NCI-H82 treated with DMSO at 0.1 percent for 48 hours (cell line): ENCODE measurements around the gene OR51B2.
"Not testable (repeated sequence)": the region's sequence is repeated elsewhere in the genome, so short reads cannot be mapped to it uniquely, and the experiment has no call there.

Experiments
- DNase-seq: peaks from one replicate; lab custom pipeline; 2025; ENCODE audit not compliant: unreplicated experiment; lab: John Stamatoyannopoulos, UW

Gene OR51B2

DNA sequence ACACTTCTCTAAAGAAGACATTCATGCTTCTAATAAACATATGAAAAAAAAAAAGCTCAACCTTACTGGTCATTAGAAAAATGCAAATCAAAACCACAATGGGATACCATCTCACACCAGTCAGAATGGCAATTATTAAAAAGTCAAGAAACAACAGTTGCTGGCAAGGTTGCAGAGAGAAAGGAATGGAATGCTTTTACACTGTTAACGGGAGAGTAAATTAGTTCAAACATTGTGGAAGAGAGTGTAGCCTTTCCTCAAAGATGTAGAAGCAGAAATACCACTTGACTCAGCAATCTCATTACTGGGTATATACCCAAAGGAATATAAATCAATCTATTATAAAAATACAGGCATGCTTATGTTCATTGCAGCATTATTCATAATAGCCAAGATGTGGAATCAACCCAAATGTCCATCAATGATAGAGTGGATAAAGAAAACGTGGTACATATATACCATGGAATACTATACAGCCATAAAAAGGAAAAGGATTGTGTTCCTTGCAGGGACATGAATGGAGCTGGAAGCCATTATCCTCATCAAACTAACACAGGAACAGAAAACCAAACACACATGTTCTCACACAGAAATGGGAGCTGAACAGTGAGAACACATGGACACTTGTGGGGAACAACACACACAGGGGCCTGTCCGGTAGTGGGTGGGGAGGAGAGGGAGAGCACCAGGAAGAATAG lies 10.6 kb downstream of the OR51B2 start:
- DNase-seq, result not testable (repeated sequence)

DNA sequence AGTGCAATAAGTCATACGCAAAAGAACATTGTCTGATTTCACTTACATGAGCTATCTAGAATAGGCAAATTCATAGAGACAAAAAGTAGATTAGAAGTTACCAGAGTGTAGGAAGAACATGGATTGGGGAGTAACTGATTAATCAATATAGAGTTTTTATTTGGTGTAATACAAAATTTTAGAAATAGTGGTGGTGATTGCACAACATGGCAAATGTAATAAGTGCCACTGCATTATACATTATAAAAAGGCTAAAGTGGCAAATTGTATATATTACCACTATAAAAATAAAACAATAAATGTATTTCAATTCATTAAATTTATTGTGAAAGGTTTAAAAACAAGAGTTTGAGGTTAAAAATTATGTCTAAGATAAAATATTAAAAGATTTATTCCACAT lies 13.7 kb downstream of the OR51B2 start:
- DNase-seq, result no peak

DNA sequence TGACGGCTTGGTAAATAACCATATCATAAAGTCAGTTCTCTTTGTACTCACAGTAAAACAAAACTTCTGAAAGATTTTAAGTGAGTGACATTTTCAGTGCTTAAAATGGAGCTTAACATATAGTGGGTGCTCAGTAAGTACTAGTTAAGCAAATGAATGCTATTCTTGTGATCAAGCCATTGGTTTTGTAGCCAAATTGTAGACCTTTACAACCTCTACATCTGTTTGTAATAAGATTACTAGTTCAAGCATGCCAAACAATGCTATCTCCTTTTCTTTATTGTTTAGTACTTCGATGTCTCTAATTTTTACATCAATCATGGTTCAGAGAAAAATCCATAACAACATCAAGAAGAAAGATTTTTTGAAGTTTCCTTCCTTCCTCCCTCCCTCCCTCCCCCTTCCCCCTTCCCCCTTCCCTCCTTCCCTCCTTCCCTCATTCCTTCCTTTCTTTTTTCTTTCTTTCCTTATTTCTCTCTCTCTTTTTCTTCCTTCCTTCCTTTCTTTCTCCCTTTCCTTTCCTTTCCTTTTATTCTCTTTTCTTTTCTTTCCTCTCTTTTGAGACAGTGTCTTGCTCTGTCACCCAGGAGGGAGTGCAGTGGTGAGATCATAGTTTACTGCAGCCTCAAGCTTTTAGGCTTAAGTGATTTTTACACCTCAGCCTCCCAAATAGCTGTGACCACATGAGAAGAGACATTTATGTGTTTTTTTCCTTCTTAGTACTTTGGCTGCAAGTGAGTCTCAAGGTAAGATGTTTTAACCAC lies 16.7 kb downstream of the OR51B2 start:
- DNase-seq, result no peak

DNA sequence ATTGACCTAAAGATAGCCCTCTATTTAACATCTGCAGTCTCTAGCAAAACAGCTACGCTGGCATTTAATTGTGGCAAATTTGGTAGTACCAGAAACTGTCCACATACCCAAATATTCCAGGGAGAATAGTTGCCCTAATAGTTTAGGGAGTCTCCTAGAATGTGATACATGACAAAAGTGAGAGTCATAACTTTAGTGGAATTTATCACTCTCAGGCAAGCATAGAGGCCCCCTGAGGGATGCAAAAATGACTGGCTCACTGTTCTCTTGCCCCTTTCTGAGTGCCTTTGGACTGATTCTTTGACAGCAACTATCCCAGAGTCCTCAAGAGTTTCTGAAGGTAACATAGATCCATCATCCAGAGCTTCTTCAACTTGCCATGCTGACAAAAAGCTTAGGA lies 20.1 kb downstream of the OR51B2 start:
- no peak for DNase-seq

DNA sequence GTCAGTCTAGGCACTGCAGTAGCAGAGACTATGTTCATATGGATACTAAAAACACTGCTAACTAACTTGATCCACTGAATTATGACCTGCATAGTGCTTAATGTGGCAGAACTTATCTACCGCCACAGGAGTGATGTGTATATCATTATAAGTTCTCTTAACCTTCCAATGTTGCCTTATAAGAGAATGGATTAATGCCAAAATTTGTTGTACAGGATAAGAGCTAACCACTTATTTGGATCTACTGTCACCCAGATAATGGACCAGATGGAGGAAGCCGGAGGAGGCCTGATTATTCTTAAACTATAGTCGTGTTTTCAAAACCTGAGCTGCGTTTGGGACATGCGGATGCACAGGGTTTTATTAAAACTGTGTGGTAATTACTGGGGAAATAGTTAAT lies 20.5 kb downstream of the OR51B2 start:
- no peak for DNase-seq

DNA sequence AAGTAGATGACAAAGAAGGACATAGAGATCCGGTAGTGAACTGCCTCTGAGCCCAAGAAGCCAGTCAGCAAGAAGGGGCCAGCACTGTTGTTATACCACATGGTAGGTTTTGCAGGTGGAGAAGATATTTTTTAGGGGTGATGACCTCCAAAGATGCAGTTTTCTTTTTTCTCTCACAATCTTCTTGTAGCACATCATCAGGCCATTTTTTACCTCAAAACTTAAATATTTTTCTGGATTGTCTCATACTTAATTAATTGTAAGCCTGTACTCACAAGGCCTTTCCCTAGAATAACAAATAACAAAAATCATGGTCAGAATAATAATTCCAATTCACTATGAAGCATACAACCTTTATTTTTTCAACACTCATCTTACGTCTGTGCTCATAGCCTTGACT lies 22.3 kb downstream of the OR51B2 start, which contains the start of gene OR51B4:
OR51B4 (minus strand) TSS at position 101 of the 400 bp plus-strand sequence; CDS start at position 101, 0 bp downstream.
- DNase-seq, result no peak

DNA sequence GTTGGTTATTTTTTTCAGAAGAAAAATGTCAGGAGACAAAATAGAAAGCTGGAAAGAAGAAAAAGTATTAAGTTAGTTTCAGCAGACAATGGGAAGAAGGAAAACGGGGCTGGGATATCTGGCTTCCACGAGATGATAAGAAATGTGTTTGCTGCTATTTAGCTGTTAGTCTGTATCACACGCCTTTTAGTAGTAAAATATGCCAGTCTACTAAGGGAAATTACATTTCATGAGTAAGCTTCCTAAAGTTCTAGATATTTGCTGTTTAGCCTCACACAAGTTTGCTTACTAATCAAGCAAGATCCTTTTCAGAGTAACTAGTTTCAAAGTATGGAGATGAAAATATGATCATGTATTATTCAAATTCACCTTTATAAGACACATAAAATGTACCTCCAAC lies 23.8 kb downstream of the OR51B2 start:
- no peak for DNase-seq

DNA sequence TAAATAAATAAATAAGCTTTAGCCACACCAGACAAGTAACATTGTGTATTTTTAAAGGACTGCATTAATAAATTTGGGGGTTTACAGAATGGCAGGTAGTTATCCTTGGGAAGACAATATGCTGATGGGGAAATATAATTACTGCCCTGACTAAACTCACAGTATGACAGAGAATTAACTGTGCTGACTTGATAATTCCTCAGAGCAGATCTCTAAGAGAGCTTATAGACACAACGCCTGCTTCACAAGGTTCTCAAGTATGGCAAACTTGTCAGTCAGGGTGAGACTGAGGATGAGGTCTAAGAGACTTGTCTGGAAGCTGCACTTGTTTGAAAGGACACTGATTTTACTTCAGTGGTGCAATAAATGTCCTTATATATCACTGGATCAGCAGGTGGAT lies 25.6 kb downstream of the OR51B2 start:
- no peak for DNase-seq

DNA sequence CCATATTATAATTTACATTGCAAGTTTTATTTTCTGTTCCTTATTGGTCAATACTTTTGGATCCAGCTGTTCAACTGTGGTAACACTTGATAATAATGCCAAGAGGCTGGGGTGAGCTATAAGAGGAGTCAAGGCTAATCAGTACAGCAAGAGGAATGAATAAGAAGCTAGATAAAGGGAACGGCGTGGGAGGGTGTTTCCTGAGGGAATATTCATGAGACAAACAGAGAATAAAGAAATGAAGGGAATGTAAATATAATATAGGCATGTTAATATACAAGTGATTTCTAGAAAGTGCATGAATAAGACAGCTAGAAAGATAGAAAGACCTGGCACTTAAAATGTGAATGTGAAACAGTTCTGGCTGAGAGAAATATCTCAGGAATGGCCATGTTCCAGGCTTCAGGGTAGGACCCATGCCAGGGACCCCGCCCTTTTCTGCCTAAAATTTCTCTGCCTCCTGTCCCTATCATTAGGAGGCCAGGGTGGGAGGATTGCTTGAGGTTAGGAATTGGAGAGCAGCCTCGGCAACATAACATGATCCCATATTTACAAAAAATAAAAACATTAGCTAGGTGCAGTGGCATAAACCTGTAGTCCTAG lies 26.3 kb downstream of the OR51B2 start:
- DNase-seq, result no peak

DNA sequence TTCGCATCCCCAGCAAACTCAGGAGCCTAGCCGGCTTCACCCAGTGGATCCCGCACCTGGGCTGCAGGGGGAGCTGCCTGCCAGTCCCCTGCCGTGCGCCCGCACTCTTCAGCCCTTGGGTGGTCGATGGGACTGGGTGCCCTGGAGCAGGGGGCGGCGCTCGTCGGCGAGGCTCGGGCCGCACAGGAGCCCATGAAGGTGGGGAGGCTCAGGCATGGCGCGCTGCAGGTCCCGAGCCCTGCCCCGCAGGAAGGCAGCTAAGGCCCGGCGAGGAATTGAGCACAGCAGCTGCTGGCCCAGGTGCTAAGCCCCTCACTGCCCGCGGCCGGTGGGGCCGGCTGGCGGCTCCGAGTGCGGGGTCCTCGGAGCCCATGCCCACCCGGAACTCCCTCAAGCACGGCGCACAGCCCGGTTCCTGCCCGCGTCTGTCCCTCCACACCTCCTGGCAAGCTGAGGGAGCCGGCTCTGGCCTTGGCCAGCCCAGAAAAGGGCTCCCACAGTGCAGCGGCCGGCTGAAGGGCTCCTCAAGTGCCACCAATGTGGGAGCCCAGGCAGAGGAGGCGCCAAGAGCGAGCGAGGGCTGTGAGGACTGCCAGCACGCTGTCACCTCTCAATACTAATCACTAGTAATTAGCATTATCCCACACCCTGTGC lies 29.6 kb downstream of the OR51B2 start:
- not testable (repeated sequence) for DNase-seq

DNA sequence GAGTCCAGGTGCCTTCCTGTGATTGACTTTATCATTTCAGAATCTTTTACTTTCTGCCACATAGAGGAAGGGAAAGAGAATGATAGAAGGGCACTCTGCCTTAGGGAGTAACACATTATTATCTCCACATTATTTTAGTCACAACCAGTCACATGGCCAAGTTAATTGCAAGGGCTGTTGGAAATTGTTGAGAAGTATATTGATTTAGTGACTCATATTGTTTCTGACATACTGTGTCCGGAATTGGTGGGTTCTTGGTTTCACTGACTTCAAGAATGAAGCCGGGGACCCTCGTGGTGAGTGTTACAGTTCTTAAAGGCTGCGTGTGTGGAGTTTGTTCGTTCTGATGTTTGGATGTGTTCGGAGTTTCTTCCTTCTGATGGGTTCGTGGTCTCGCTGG lies 31.1 kb downstream of the OR51B2 start:
- DNase-seq, result no peak

DNA sequence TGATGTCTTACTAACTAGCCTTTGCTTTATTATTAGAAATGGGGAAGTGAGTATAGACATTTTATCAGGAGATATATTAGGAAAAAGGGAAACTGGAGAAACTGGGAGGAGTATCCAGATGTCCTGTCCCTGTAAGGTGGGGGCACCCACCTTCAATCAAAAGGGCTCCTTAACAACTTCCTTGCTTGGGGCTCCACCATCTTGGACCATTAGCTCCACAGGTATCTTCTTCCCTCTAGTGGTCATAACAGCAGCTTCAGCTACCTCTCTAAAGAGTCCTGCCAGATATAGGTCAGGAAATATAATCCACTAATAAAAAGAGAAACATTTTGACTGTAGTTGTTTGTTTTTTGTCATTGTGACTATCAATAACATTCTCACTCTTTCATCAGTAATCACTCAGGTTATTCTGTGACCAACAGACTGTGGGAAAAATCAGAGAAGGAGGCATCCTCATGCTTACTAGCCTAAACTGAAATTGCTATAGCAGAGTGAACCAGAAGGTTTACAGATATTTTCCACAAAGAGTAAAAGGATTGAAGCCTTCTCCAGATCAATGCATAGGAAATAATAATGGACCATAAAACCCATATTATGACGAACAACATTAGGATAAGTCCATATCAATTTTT lies 32.8 kb downstream of the OR51B2 start:
- DNase-seq, result no peak

DNA sequence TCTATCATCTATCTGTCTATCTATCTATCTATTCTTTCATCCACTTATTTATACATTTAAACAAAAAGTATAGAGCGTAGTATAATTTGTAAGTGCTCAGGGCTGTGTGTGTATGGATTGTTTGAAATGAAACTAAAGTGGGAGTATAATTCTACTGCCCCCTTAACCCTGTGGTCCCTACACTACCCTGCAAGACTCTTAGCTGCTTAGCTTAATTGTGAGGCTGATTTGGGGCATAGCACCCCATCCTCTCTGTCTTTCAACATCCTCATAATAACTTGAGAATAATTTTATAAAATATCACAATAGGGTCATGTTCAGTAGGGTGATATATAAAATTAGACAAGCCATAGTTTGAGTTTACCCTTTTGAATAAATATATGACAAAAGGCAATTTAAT lies 34.0 kb downstream of the OR51B2 start:
- no peak for DNase-seq

DNA sequence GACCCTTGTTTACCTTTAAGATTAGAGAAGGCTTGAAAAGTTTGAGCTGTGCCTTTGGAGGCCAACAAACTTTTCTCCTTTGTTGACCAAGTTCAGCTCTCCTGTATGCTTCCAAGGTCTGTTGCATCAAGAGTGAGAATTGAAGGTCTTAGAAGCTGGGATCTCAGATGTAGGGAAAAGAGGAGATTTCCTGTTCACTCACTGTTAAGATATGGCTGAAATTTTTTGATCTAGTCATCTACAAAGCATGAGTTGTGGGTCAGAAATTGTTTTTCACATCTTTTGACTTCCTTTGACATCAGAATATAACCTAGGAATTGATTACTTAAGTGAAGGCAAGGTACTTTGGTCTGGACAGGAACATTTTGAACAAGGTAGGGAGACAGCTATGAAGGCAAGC lies 34.4 kb downstream of the OR51B2 start:
- DNase-seq, result no peak

DNA sequence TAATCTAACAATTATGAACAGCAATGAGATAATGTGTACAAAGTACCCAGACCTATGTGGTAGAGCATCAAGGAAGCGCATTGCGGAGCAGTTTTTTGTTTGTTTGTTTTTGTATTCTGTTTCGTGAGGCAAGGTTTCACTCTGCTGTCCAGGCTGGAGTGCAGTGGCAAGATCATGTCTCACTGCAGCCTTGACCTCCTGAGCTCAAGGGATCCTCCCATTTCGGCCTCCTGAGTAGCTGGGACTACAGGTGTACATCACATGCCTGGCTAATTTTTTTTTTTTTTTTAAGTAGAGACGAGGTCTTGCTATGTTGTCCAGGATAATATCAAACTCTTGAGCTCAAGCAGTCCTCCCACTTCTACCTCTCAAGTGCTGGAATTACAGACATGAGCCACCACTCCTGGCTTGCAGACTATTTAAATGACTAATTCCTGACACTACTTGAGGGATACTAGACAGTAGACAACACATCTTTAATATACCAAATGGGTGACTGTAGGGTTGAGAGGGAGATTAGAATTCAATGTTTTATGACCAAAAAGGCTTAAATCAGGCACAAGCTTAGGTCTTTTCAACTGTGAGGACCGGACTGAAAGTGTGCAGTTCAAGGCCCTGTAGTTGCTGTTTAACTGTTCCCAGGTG lies 35.1 kb downstream of the OR51B2 start:
- no peak for DNase-seq

DNA sequence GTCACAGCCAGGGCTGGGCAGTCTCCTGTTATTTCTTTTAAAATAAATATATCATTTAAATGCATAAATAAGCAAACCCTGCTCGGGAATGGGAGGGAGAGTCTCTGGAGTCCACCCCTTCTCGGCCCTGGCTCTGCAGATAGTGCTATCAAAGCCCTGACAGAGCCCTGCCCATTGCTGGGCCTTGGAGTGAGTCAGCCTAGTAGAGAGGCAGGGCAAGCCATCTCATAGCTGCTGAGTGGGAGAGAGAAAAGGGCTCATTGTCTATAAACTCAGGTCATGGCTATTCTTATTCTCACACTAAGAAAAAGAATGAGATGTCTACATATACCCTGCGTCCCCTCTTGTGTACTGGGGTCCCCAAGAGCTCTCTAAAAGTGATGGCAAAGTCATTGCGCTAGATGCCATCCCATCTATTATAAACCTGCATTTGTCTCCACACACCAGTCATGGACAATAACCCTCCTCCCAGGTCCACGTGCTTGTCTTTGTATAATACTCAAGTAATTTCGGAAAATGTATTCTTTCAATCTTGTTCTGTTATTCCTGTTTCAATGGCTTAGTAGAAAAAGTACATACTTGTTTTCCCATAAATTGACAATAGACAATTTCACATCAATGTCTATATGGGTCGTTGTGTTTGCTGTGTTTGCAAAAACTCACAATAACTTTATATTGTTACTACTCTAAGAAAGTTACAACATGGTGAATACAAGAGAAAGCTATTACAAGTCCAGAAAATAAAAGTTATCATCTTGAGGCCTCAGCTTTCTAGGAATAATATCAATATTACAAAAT lies 35.8 kb downstream of the OR51B2 start:
- no peak for DNase-seq

DNA sequence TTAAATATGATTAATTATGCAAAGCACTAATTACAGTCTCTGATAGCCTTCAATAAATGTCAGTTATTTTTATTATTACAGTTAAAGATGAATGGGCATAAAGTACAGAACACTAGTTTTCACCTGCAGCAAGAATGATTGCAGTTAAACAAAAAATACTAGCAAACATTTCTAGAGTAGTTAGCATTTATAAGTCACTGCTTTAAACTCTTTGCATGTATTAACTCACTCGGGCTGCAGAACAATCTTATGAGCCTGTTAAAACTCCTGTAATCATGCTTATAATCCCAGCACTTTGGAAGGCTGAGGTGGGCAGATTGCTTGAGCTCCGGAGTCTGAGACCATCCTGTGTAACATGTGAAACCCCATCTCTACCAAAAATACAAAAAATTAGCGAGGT lies 37.2 kb downstream of the OR51B2 start:
- no peak for DNase-seq

DNA sequence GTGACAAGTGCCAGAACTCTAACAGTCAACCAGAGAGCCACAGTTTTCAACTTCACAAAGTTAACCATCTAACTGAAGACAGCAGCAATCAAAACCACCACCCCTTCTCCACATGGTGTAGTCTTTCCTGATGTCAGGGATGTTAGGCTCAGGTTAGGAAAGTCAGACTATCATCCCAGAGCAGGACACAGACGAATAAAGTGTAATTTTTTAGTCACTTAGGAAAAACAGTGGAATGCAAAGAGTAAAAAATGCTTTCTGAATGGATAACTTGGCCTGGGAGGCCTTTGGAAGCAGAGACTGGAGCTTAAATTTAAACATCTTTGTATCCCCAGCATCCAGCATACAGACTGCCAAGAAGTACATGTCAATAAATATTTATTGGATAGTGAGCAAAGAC lies 37.7 kb downstream of the OR51B2 start:
- no peak for DNase-seq

DNA sequence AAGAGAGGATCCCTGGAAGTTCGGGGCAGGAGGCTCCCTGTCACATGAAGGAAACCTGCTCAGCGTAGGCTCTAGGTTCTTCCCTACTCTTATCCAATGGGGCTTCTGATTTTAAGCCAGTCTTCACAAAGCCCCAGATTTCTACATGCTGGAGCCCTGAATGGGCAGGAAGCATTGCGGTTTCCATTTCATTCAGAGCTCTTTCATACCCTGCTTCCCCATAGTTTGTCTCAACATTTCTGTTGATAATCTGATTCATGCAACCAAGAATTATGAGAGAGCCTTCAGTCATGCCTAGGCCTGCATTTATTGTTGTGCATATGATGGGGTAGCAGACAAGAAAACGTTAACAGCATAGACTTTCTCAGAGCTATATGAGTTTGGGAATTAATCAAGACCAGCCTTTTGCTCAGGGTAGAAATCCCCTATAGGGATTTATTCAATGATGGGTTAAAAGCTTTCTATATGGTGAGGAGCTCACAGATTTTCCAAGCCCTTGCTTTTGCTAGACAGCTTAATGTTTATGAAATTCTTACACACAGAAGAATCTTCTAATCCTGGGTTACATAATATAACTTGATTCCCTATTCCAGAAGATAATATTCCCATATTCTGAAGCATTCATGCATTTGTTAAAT lies 38.3 kb downstream of the OR51B2 start:
- no peak for DNase-seq
